Uterus (tissue), 4 donors: ENCODE measurements around the gene THBS3. TPM values are rescaled to one million over a fixed set of nuclear protein-coding genes. Genes with fewer than 3 reads are reported as not detected.

ENCODE experiments used
- DNase-seq, 2 donors: peaks; one replicate each; pipeline ENCODE4 v3.0.0-alpha.2; 2019 to 2020
- H3K27ac ChIP-seq, 2 donors: fragments of 200-600 bp; sonication (generic); 1 replicate in 1 of 2; 2 replicates in 1 of 2; pipeline ENCODE4 v1.5.1; 2016 to 2018
- H3K27me3 ChIP-seq, 2 donors: fragments of 200-600 bp; sonication (generic); one replicate each; pipeline ENCODE4 v1.5.1; 2018 to 2019; ENCODE audit warnings: control low read depth in 1 of 2
- H3K36me3 ChIP-seq, 2 donors: fragments of 200-600 bp; sonication (generic); one replicate each; pipeline ENCODE4 v1.5.1; 2019; ENCODE audit warnings: control low read depth in 1 of 2
- H3K4me1 ChIP-seq, 2 donors: fragments of 200-600 bp; sonication (generic); one replicate each; pipeline ENCODE4 v1.5.1; 2018 to 2019; ENCODE audit warnings: control low read depth in 1 of 2
- H3K4me3 ChIP-seq, 2 donors: fragments of 200-600 bp; sonication (generic); 1 replicate in 1 of 2; 2 replicates in 1 of 2; pipeline ENCODE4 v1.5.1; 2018 to 2019; ENCODE audit warnings: mild to moderate bottlenecking in 1 of 2
- H3K9me3 ChIP-seq, 2 donors: fragments of 200-600 bp; sonication (generic); one replicate each; pipeline ENCODE4 v1.5.1; 2019; ENCODE audit warnings: control low read depth in 1 of 2
- CTCF ChIP-seq, 4 experiments: fragments of 200-600 bp in 2 of 4; fragments of 450-650 bp in 2 of 4; sonication (generic) in 2 of 4; IDR thresholded peaks; one replicate each; pipeline ENCODE4 v1.5.1; 2016 to 2019; ENCODE audit warnings: antibody characterized with exemption in 4 of 4, mild to moderate bottlenecking in 2 of 4, moderate library complexity in 1 of 4
- POLR2A ChIP-seq, 2 donors: fragments of 450-650 bp; IDR thresholded peaks; one replicate each; pipeline ENCODE4 v1.6.1; 2016; ENCODE audit warnings: antibody characterized with exemption in 2 of 2, mild to moderate bottlenecking in 1 of 2, moderate library complexity in 1 of 2
- intact Hi-C: fragments of 100-400 bp; cut with DNase I; formaldehyde crosslinking; loops from one replicate; pipeline ENCODE4 v1.15.1; 2023; ENCODE audit warnings: low total_unique reads
- total RNA-seq, 4 donors: library from RNA; depleted of rRNA in 3 of 4; stranded (reverse); fragments of >200 nt in 3 of 4; gene quantifications; one replicate each; pipeline versions ENCODE4 v1.1.0 to v1.2.4, GENCODE V29; 2014 to 2023
- donor health status: DM: yes; HTN: yes; CAD: no.

Gene THBS3
- total RNA-seq, 4 donors from 2014 or later = 11.8 to 101 (median 38.3) TPM

- TF ChIP-seq POLR2A (IDR thresholded peaks at IDR 0.05) (no peak), CTCF (IDR thresholded peaks at IDR 0.05) (no peak)
- H3K4me3 ChIP-seq = peak overlapping the region; percentile 79 to 90
- no peaks in the 10 kb centered on the region for H3K36me3 ChIP-seq
- no peak for DNase-seq
- H3K9me3 ChIP-seq = no peaks in the 10 kb centered on the region
- peaks cover 0 to 14% of the 10 kb centered on the region in 2 donors for H3K4me1 ChIP-seq
- intact Hi-C loops = loop anchor here (2.0 kb wide), 1 partner anchor 79 kb away; no protein-coding TSS in a partner anchor
- H3K27me3 ChIP-seq = no peaks in the 10 kb centered on the region
- peak overlapping the region; percentile 89 to 95 for H3K27ac ChIP-seq
These were observed 35.6 kb downstream of the THBS3 start for GRCh38 chr1:155171836-155172731.

- H3K27me3 ChIP-seq = no peaks in the 10 kb centered on the region
- no peaks in the 10 kb centered on the region for H3K9me3 ChIP-seq
- no peaks in the 10 kb centered on the region for H3K36me3 ChIP-seq
- intact Hi-C loops = loop anchor here (2.0 kb wide), 1 partner anchor 78 kb away; no protein-coding TSS in a partner anchor
- no peak for DNase-seq
- peaks cover 0 to 19% of the 10 kb centered on the region in 2 donors for H3K4me1 ChIP-seq
- no peak overlapping the region for H3K27ac ChIP-seq
- no peak for TF ChIP-seq CTCF (IDR thresholded peaks at IDR 0.05)
- TF ChIP-seq POLR2A (IDR thresholded peaks at IDR 0.05) = no peak
- H3K4me3 ChIP-seq = no peak overlapping the region
These were observed 36.9 kb downstream of the THBS3 start for GRCh38 chr1:155170806-155171205.

GRCh38 chr1:155170101-155170785, 37.5 kb downstream of the THBS3 start:
- DNase-seq = no peak
- Histone ChIP-seq H3K4me3 (no peak overlapping the region), H3K27me3 (no peaks in the 10 kb centered on the region), H3K9me3 (no peaks in the 10 kb centered on the region), H3K36me3 (no peaks in the 10 kb centered on the region), H3K4me1 (peaks cover 0 to 19% of the 10 kb centered on the region in 2 donors), H3K27ac (no peak overlapping the region)
- intact Hi-C loops = loop anchor here (2.0 kb wide), 1 partner anchor 77 kb away; no protein-coding TSS in a partner anchor
- no peak for TF ChIP-seq POLR2A (IDR thresholded peaks at IDR 0.05)
- TF ChIP-seq CTCF (IDR thresholded peaks at IDR 0.05) = no peak

GRCh38 chr1:155169541-155169940, 38.2 kb downstream of the THBS3 start:
- Histone ChIP-seq H3K4me1 (peaks cover 0 to 19% of the 10 kb centered on the region in 2 donors), H3K27me3 (no peaks in the 10 kb centered on the region), H3K9me3 (no peaks in the 10 kb centered on the region), H3K27ac (no peak overlapping the region), H3K36me3 (no peaks in the 10 kb centered on the region), H3K4me3 (no peak overlapping the region)
- intact Hi-C loops = no loop called here
- no peak for DNase-seq
- no peak for TF ChIP-seq POLR2A (IDR thresholded peaks at IDR 0.05)
- no peak for TF ChIP-seq CTCF (IDR thresholded peaks at IDR 0.05)
